Measurements from ENCODE around the gene SLC25A13. TPM values are rescaled to one million over a fixed set of nuclear protein-coding genes. Genes with fewer than 3 reads are reported as not detected.

The SLC25A13 gene
- total RNA-seq, 4 donors from 2014 or later, result 9.2 to 30.8 (median 13.6) TPM

GRCh38 chr7:96212474-96212873 lies 109.4 kb downstream of the SLC25A13 start:
- no peaks in the 10 kb centered on the region for H3K27me3 ChIP-seq
- in situ Hi-C loops (cut with MboI; ENCODE audit: low sequenced_read_pairs in 4 of 4) (no loop called here), intact Hi-C loops (cut with DNase I; ENCODE audit: low total_unique reads) (no loop called here)
- H3K27ac ChIP-seq, result no peak overlapping the region
- peaks cover 0 to 13% of the 10 kb centered on the region in 2 donors for H3K4me1 ChIP-seq
- H3K9me3 ChIP-seq, result no peaks in the 10 kb centered on the region
- ATAC-seq (no peak), DNase-seq (no peak)
- H3K36me3 ChIP-seq, result peaks cover 0 to 5% of the 10 kb centered on the region in 2 donors
- TF ChIP-seq POLR2A (IDR thresholded peaks at IDR 0.05), result no peak
- TF ChIP-seq CTCF (IDR thresholded peaks at IDR 0.05 in 4 of 5, conservative IDR thresholded peaks at IDR 0.05 in 1 of 5), result no peak
- H3K4me3 ChIP-seq, result no peak overlapping the region

GRCh38 chr7:96211954-96212353 lies 109.9 kb downstream of the SLC25A13 start:
- TF ChIP-seq CTCF (IDR thresholded peaks at IDR 0.05 in 4 of 5, conservative IDR thresholded peaks at IDR 0.05 in 1 of 5) (no peak), POLR2A (IDR thresholded peaks at IDR 0.05) (no peak)
- H3K4me3 ChIP-seq, result no peak overlapping the region
- H3K4me1 ChIP-seq, result peaks cover 0 to 13% of the 10 kb centered on the region in 2 donors
- ATAC-seq (no peak), DNase-seq (no peak)
- no peaks in the 10 kb centered on the region for H3K27me3 ChIP-seq
- peaks cover 0 to 5% of the 10 kb centered on the region in 2 donors for H3K36me3 ChIP-seq
- intact Hi-C loops (cut with DNase I; ENCODE audit: low total_unique reads), result no loop called here
- in situ Hi-C loops (cut with MboI; ENCODE audit: low sequenced_read_pairs in 4 of 4), result no loop called here
- H3K27ac ChIP-seq, result no peak overlapping the region
- H3K9me3 ChIP-seq, result no peaks in the 10 kb centered on the region

GRCh38 chr7:96205665-96206064 lies 116.2 kb downstream of the SLC25A13 start:
- no peak for TF ChIP-seq CTCF (IDR thresholded peaks at IDR 0.05 in 4 of 5, conservative IDR thresholded peaks at IDR 0.05 in 1 of 5)
- TF ChIP-seq POLR2A (IDR thresholded peaks at IDR 0.05), result no peak
- no peak overlapping the region for H3K4me3 ChIP-seq
- H3K36me3 ChIP-seq, result peaks cover 0 to 5% of the 10 kb centered on the region in 2 donors
- DNase-seq (no peak), ATAC-seq (no peak)
- intact Hi-C loops (cut with DNase I; ENCODE audit: low total_unique reads), result no loop called here
- no peaks in the 10 kb centered on the region for H3K27me3 ChIP-seq
- in situ Hi-C loops (cut with MboI; ENCODE audit: low sequenced_read_pairs in 4 of 4), result no loop called here
- no peaks in the 10 kb centered on the region for H3K9me3 ChIP-seq
- no peak overlapping the region for H3K27ac ChIP-seq
- peaks cover under 1 to 2% of the 10 kb centered on the region in 2 donors for H3K4me1 ChIP-seq

- ATAC-seq (no peak), DNase-seq (no peak)
- no peak for TF ChIP-seq POLR2A (IDR thresholded peaks at IDR 0.05)
- no peak for TF ChIP-seq CTCF (IDR thresholded peaks at IDR 0.05 in 4 of 5, conservative IDR thresholded peaks at IDR 0.05 in 1 of 5)
- Histone ChIP-seq H3K27me3 (no peaks in the 10 kb centered on the region), H3K4me3 (no peak overlapping the region), H3K4me1 (peaks cover 11 to 12% of the 10 kb centered on the region in 2 donors), H3K27ac (no peak overlapping the region), H3K36me3 (peaks cover 0 to 5% of the 10 kb centered on the region in 2 donors), H3K9me3 (no peaks in the 10 kb centered on the region)
- in situ Hi-C loops (cut with MboI; ENCODE audit: low sequenced_read_pairs in 4 of 4) (no loop called here), intact Hi-C loops (cut with DNase I; ENCODE audit: low total_unique reads) (no loop called here)
These were observed 117.3 kb downstream of the SLC25A13 start for GRCh38 chr7:96204601-96205000.

GRCh38 chr7:96203786-96204185 lies 118.1 kb downstream of the SLC25A13 start:
- TF ChIP-seq POLR2A (IDR thresholded peaks at IDR 0.05) (no peak), CTCF (IDR thresholded peaks at IDR 0.05 in 4 of 5, conservative IDR thresholded peaks at IDR 0.05 in 1 of 5) (no peak)
- Histone ChIP-seq H3K27me3 (no peaks in the 10 kb centered on the region), H3K4me3 (no peak overlapping the region), H3K27ac (no peak overlapping the region), H3K4me1 (peaks cover 13 to 17% of the 10 kb centered on the region in 2 donors), H3K36me3 (peaks cover 0 to 5% of the 10 kb centered on the region in 2 donors), H3K9me3 (no peaks in the 10 kb centered on the region)
- no peak for DNase-seq
- in situ Hi-C loops (cut with MboI; ENCODE audit: low sequenced_read_pairs in 4 of 4) (no loop called here), intact Hi-C loops (cut with DNase I; ENCODE audit: low total_unique reads) (no loop called here)
- ATAC-seq, result no peak
